Fibroblast of mammary gland (primary cell): ENCODE measurements around the gene TRIM67.

Experiments used
- DNase-seq: peaks from one replicate; pipeline ENCODE4 v3.0.0-alpha.2; 2010; ENCODE audit warnings: low read depth
- H3K4me3 ChIP-seq: 2 replicates; pipeline ENCODE4 v1.5.1; 2011; ENCODE audit warnings: low read depth, mild to moderate bottlenecking, low read length, moderate library complexity; ENCODE audit not compliant: control insufficient read depth
- CTCF ChIP-seq: conservative IDR thresholded peaks from 2 replicates; pipeline ENCODE4 v1.5.1; 2011; ENCODE audit warnings: low read depth, low read length, inconsistent platforms; ENCODE audit not compliant: control insufficient read depth, insufficient read depth

Gene TRIM67

GRCh38 chr1:231161667-231162296 is at the start of gene TRIM67:
Gene TRIM67 (plus strand): TSS chr1:231162058. CDS start chr1:231162970, 912 bp downstream.
- H3K4me3 ChIP-seq: no peak within 1 kb of the TSS
- TF ChIP-seq CTCF: no peak
- DNase-seq: no peak

- TF ChIP-seq CTCF: no peak
- no peak overlapping the region for H3K4me3 ChIP-seq
- no peak for DNase-seq
Measured at GRCh38 chr1:231116738-231117137, 45.1 kb upstream of the TRIM67 start.

DNA sequence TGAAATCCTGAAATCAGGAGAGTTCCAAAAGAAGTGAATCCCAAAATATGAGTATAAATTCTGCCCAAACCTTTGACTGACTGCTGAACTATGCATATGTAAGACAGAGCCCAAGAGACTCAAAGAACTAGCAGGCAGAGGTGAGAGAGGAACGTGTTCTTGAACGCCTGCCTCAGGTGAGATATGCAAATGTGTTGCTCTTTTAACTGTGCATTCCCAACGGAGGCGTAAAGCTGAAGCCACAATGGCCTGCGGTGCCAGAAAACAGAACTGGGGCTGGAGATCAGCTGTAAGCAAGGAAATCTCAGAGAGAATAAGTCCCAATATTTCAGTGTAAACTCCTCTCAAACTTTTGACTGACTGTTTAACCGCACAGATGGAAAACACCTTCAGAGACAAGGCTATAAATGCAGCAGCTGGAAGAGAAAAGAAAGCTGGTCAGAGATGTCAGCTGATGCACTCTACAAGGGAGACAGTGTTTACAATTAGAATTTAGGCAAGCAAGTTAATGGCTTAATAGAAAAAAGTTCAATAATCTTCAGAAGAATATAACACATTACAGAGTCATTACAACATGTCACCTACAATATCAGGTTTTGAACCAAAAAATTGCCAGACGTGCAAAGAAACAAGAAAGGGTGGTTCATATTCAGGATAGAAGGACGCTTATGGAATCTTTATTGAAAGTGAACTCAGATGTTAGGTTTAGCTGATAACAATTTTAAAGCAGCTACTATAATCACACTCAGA is 43.0 kb upstream of the TRIM67 start:
- no peak for TF ChIP-seq CTCF
- no peak for DNase-seq
- H3K4me3 ChIP-seq: no peak overlapping the region

GRCh38 chr1:231121533-231121932 is 40.3 kb upstream of the TRIM67 start:
- no peak for TF ChIP-seq CTCF
- H3K4me3 ChIP-seq: no peak overlapping the region
- DNase-seq: no peak

GRCh38 chr1:231122143-231122542 is 39.7 kb upstream of the TRIM67 start:
- no peak overlapping the region for H3K4me3 ChIP-seq
- no peak for TF ChIP-seq CTCF
- DNase-seq: no peak

- DNase-seq: no peak
- no peak overlapping the region for H3K4me3 ChIP-seq
- no peak for TF ChIP-seq CTCF
Measured at GRCh38 chr1:231124746-231125145, 37.1 kb upstream of the TRIM67 start.
